HG03039 (cell line): ENCODE data around the gene SMAD3.
"Not testable (repeated sequence)": the region's sequence is repeated elsewhere in the genome, so short reads cannot be mapped to it uniquely, and the experiment has no call there.

Experiments used
- ATAC-seq: cut with Tn5 transposase; IDR thresholded peaks from one replicate; pipeline ENCODE4 v1.9.1; 2021; ENCODE audit warnings: mild to moderate bottlenecking, moderate library complexity; ENCODE audit not compliant: unreplicated experiment

SMAD3 gene

GRCh38 chr15:67065531-67066005, at the start of gene SMAD3:
Gene SMAD3, plus strand, starts transcription at chr15:67065602. Its CDS starts 553 bp downstream, at chr15:67066155.
- ATAC-seq: peak; percentile 54

GRCh38 chr15:67017311-67017710, 48.1 kb upstream of the SMAD3 start:
- ATAC-seq: no peak

- no peak for ATAC-seq
Measured at GRCh38 chr15:67018026-67018425, 47.4 kb upstream of the SMAD3 start.

- ATAC-seq: no peak
Measured at GRCh38 chr15:67018441-67018840, 47.0 kb upstream of the SMAD3 start.

GRCh38 chr15:67019069-67019468, 46.3 kb upstream of the SMAD3 start:
- no peak for ATAC-seq

- no peak for ATAC-seq
Measured at GRCh38 chr15:67019884-67020520, 45.4 kb upstream of the SMAD3 start.

GRCh38 chr15:67020668-67021067, 44.7 kb upstream of the SMAD3 start:
- ATAC-seq: not testable (repeated sequence)

GRCh38 chr15:67021455-67021854, 43.9 kb upstream of the SMAD3 start:
- ATAC-seq: no peak

GRCh38 chr15:67022587-67023105, 42.8 kb upstream of the SMAD3 start:
- no peak for ATAC-seq

GRCh38 chr15:67023517-67024313, 41.7 kb upstream of the SMAD3 start:
- ATAC-seq: no peak

GRCh38 chr15:67024314-67024997, 40.9 kb upstream of the SMAD3 start:
- no peak for ATAC-seq

- ATAC-seq: no peak
Measured at GRCh38 chr15:67024998-67025368, 40.4 kb upstream of the SMAD3 start.

GRCh38 chr15:67025719-67026609, 39.4 kb upstream of the SMAD3 start:
- no peak for ATAC-seq

GRCh38 chr15:67026610-67026967, 38.8 kb upstream of the SMAD3 start:
- no peak for ATAC-seq

- ATAC-seq: not testable (repeated sequence)
Measured at GRCh38 chr15:67028440-67028839, 37.0 kb upstream of the SMAD3 start.

GRCh38 chr15:67030036-67030762, 35.2 kb upstream of the SMAD3 start:
- no peak for ATAC-seq

- ATAC-seq: no peak
Measured at GRCh38 chr15:67031331-67031730, 34.1 kb upstream of the SMAD3 start.

- ATAC-seq: no peak
Measured at GRCh38 chr15:67032608-67033007, 32.8 kb upstream of the SMAD3 start.

GRCh38 chr15:67033012-67033411, 32.4 kb upstream of the SMAD3 start:
- no peak for ATAC-seq

- no peak for ATAC-seq
Measured at GRCh38 chr15:67033571-67034044, 31.8 kb upstream of the SMAD3 start.
